Lower leg skin (tissue), 4 donors: Measurements from ENCODE around the gene ELF5. TPM values are rescaled to one million over a fixed set of nuclear protein-coding genes. Genes with fewer than 3 reads are reported as not detected.

Experiments used
- DNase-seq, 2 donors: peaks; one replicate each; pipeline ENCODE4 v3.0.0-alpha.2; 2019; ENCODE audit warnings: low spot score in 2 of 2
- H3K4me3 ChIP-seq: fragments of 200-600 bp; sonication (generic); 2 replicates; pipeline ENCODE4 v1.5.1; 2017; ENCODE audit warnings: mild to moderate bottlenecking, low read depth; ENCODE audit not compliant: poor library complexity, severe bottlenecking
- POLR2A ChIP-seq, 2 donors: fragments of 450-650 bp; IDR thresholded peaks; one replicate each; pipeline ENCODE4 v1.6.1; 2016 to 2017; ENCODE audit warnings: antibody characterized with exemption in 2 of 2, mild to moderate bottlenecking in 1 of 2, moderate library complexity in 1 of 2
- WGBS, 2 donors: methylation state at CpG; one replicate each; pipeline ENCODE4 v1.1.5; 2018; 5-methylcytosine and 5-hydroxymethylcytosine counted together
- intact Hi-C: fragments of 100-400 bp; cut with DNase I; formaldehyde crosslinking; loops from one replicate; pipeline ENCODE4 v1.15.0; 2023; ENCODE audit warnings: low total_unique reads
- total RNA-seq, 4 donors: library from RNA; depleted of rRNA; stranded (reverse); fragments of >200 nt; gene quantifications; one replicate each; pipeline ENCODE4 v1.1.0, GENCODE V29; 2016
- TF ChIP-seq, protein P1 (sequence below), 3 donors: fragments of 450-650 bp; IDR thresholded peaks; one replicate each; pipeline ENCODE4 v1.5.1; 2016; ENCODE audit warnings: antibody characterized with exemption in 3 of 3, mild to moderate bottlenecking in 3 of 3, moderate library complexity in 2 of 3

ELF5 gene
- total RNA-seq, 4 donors from 2014 or later, result 1.9 to 13.5 (median 9.9) TPM

DNA sequence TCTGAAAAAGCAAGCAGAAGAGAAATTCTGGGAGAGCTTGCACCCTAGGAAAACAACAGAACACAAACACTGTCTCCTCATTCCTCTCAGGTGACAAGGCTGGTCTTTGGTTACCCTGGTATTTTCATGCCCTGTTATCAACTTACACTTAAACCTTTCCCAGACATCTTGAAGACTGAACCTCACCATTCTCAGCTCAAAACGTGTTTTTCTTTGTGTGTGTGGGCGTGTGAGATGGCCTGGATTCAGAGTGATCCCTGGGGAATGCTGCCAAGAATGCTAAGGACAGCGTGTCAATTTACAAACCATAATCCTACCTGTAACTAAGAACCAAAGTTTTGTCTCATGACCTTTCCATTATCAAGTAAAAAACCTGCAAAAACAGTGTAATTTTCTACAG lies 33.3 kb downstream of the ELF5 start:
- intact Hi-C loops, result no loop called here
- no peak for DNase-seq
- 23 to 28% methylated on average over 3 of the region's 3 CpGs for WGBS, 2 donors
- no peak overlapping the region for H3K4me3 ChIP-seq
- TF ChIP-seq POLR2A (IDR thresholded peaks at IDR 0.05), result no peak
- TF ChIP-seq, protein P1, sequence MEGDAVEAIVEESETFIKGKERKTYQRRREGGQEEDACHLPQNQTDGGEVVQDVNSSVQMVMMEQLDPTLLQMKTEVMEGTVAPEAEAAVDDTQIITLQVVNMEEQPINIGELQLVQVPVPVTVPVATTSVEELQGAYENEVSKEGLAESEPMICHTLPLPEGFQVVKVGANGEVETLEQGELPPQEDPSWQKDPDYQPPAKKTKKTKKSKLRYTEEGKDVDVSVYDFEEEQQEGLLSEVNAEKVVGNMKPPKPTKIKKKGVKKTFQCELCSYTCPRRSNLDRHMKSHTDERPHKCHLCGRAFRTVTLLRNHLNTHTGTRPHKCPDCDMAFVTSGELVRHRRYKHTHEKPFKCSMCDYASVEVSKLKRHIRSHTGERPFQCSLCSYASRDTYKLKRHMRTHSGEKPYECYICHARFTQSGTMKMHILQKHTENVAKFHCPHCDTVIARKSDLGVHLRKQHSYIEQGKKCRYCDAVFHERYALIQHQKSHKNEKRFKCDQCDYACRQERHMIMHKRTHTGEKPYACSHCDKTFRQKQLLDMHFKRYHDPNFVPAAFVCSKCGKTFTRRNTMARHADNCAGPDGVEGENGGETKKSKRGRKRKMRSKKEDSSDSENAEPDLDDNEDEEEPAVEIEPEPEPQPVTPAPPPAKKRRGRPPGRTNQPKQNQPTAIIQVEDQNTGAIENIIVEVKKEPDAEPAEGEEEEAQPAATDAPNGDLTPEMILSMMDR (IDR thresholded peaks at IDR 0.05), result no peak

DNA sequence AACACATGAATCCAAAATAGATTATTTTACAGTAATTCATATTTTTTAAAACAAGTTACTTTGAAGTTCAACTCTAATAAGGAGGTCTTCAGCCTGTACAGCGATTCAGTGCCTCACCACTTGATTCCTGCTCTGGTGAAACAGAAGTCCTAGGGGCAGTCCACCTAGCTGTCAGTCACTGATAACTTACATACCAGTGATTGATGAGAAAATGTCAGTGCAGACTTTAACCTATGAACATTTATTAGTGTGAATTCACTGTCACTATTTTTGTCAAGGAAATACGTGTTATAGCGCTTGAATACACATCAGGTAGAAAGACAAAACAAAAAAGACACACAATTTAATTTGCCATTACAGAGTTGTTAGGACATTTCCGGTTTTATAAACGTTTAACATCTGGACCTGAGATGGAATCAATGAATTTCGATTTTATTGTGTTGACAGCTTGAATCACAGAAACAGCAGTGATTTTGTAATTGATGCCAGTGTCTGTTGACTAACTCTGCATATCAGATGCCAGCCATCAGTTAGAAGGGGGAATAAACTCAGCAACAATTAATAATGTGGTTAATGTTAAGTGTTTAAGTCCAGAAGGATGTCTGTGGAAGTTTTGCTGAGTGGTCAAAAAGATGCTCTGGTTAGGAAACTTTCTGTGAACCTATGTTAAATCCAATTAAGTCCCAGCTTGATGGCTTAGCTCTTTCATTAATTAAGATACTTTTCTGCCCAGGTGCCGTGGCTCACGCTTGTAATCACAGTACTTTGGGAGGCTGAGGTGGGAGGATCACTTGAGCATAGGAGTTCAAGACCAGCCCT lies 34.5 kb downstream of the ELF5 start:
- TF ChIP-seq POLR2A (IDR thresholded peaks at IDR 0.05), result no peak
- TF ChIP-seq, protein P1 (IDR thresholded peaks at IDR 0.05), result no peak
- DNase-seq, result no peak
- intact Hi-C loops, result no loop called here
- WGBS, 2 donors, result 62 to 69% methylated on average over 8 of the region's 8 CpGs
- no peak overlapping the region for H3K4me3 ChIP-seq

DNA sequence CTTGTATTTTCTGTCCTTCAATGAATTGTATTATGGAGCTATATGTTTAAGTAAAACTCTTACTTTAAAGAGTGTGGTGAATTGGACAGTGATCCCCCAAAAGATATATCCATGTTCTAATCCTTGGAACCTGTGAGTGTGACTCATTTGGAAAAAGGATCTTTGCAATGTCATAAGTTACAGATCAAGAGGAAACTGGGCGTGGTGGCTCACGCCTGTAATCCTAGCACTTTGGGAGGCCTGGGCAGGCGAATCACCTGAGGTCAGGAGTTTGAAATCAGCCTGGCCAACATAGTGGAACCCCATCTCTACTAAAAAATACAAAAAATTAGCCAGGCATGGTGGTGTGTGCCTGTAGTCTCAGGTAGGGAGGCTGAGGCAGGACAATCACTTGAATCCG lies 36.7 kb downstream of the ELF5 start:
- intact Hi-C loops, result no loop called here
- DNase-seq, result no peak
- no peak for TF ChIP-seq POLR2A (IDR thresholded peaks at IDR 0.05)
- TF ChIP-seq, protein P1 (IDR thresholded peaks at IDR 0.05), result no peak
- H3K4me3 ChIP-seq, result no peak overlapping the region
- WGBS, 2 donors, result 81 to 88% methylated on average over 4 of the region's 4 CpGs

DNA sequence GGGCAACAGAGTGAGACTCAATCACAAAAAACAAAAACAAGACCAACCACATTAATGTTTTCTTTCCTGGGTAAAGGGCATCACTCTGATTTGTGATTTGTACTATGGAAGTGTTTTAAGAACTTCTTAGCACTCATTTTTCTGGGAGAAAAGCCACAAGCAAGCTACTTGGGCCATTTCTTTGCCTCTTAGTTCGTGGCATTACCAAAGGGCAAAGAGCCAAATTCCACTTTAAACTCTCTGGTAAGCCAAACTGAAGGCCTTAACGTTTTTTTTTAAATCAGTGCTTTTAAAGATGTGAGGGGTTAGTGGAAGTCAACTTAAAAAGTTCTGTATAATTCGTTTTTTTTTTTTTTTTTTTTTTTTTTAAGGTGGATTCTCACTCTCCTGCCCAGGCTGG lies 37.9 kb downstream of the ELF5 start:
- WGBS, 2 donors, result 41% methylated on average over 3 of the region's 3 CpGs
- DNase-seq, result no peak
- intact Hi-C loops, result no loop called here
- H3K4me3 ChIP-seq, result no peak overlapping the region
- TF ChIP-seq POLR2A (IDR thresholded peaks at IDR 0.05), result no peak
- TF ChIP-seq, protein P1 (IDR thresholded peaks at IDR 0.05), result no peak

DNA sequence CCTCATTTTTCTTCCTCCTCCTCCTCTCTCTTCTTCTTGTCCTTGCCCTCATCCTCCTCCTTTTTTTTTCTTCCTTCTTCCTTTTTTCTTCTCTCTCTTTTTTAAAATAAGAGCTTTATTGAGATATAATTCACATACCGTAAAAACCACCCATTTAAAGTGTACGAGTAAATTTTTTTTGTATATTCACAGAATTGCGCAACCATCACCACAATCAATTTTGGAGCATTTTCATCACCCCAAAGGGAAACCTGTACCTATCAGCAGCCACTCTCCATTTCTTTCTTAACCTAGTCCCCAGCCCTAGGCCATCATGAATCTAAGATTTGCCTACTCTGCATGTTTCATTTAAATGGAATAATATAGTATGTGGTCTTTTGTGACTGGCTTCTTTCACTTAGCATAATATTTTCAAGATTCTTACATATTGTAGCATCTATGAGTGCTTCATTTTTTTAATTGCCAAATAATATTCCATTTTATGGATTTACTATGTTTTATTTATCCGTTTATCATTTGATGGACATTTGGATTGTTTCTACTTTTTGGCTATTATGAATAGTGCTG lies 39.9 kb downstream of the ELF5 start:
- no peak overlapping the region for H3K4me3 ChIP-seq
- intact Hi-C loops, result no loop called here
- TF ChIP-seq, protein P1 (IDR thresholded peaks at IDR 0.05), result no peak
- WGBS, 2 donors, result 91 to 96% methylated on average over 4 of the region's 4 CpGs
- DNase-seq, result no peak
